HG03060 (cell line): ENCODE results near the gene GTF3C4.
A peak's percentile ranks its signal among the peaks of the same experiment; 100 is the strongest.

Experiments
- ATAC-seq: cut with Tn5 transposase; IDR thresholded peaks from one replicate; pipeline ENCODE4 v1.9.1; 2021; ENCODE audit warnings: low read depth, moderate number of reproducible peaks; ENCODE audit not compliant: unreplicated experiment

The GTF3C4 gene

GRCh38 chr9:132646726-132647125, 23.5 kb upstream of the GTF3C4 start:
- no peak for ATAC-seq

- ATAC-seq = no peak
Measured at GRCh38 chr9:132647355-132647754, 22.9 kb upstream of the GTF3C4 start.

GRCh38 chr9:132647806-132648205, 22.5 kb upstream of the GTF3C4 start:
- ATAC-seq = no peak

GRCh38 chr9:132648283-132648682, 22.0 kb upstream of the GTF3C4 start:
- no peak for ATAC-seq

GRCh38 chr9:132648685-132649084, 21.6 kb upstream of the GTF3C4 start:
- no peak for ATAC-seq

GRCh38 chr9:132651259-132651658, 19.0 kb upstream of the GTF3C4 start:
- ATAC-seq = no peak

- ATAC-seq = no peak
Measured at GRCh38 chr9:132656299-132656698, 14.0 kb upstream of the GTF3C4 start.

- no peak for ATAC-seq
Measured at GRCh38 chr9:132662152-132662945, 7.9 kb upstream of the GTF3C4 start.

GRCh38 chr9:132663117-132663516, 7.1 kb upstream of the GTF3C4 start:
- ATAC-seq = no peak

- ATAC-seq = no peak
Measured at GRCh38 chr9:132663851-132664250, 6.4 kb upstream of the GTF3C4 start.

- no peak for ATAC-seq
Measured at GRCh38 chr9:132669319-132669697, 956 bp upstream of the GTF3C4 start.

- peak; percentile 35 for ATAC-seq
Measured at GRCh38 chr9:132669698-132670456, 387 bp upstream of the GTF3C4 start, which contains the start of gene DDX31. DDX31 (minus strand) TSS chr9:132669983; CDS start chr9:132669934, 49 bp downstream.

- ATAC-seq = no peak
Measured at GRCh38 chr9:132671620-132672412, 1.6 kb downstream of the GTF3C4 start.

- no peak for ATAC-seq
Measured at GRCh38 chr9:132672413-132672690, 2.1 kb downstream of the GTF3C4 start.

GRCh38 chr9:132673355-132673754, 3.1 kb downstream of the GTF3C4 start:
- ATAC-seq = no peak

- ATAC-seq = no peak
Measured at GRCh38 chr9:132674485-132674884, 4.2 kb downstream of the GTF3C4 start.

GRCh38 chr9:132677976-132678375, 7.7 kb downstream of the GTF3C4 start:
- ATAC-seq = no peak

- no peak for ATAC-seq
Measured at GRCh38 chr9:132679946-132680625, 9.8 kb downstream of the GTF3C4 start.

GRCh38 chr9:132681561-132681960, 11.3 kb downstream of the GTF3C4 start:
- no peak for ATAC-seq

- no peak for ATAC-seq
Measured at GRCh38 chr9:132683873-132684272, 13.6 kb downstream of the GTF3C4 start.

- ATAC-seq = no peak
Measured at GRCh38 chr9:132690696-132691095, 20.4 kb downstream of the GTF3C4 start.
